Mucosa of descending colon (tissue), 3 donors: Measurements from ENCODE around the gene TBC1D25. TPM values are rescaled to one million over a fixed set of nuclear protein-coding genes. Genes with fewer than 3 reads are reported as not detected.

Experiments used
- ATAC-seq: fragments of 200-7000 bp; cut with Tn5 transposase; one replicate; pipeline ENCODE4 v1.9.1; 2020; ENCODE audit warnings: mild to moderate bottlenecking, moderate library complexity
- DNase-seq, 3 donors: peaks; one replicate each; pipeline ENCODE4 v3.0.0-alpha.2; 2020
- H3K36me3 ChIP-seq: fragments of 200-600 bp; one replicate; pipeline ENCODE4 v1.8.0; 2021; ENCODE audit warnings: low read depth, mild to moderate bottlenecking
- H3K4me1 ChIP-seq: fragments of 200-600 bp; one replicate; pipeline ENCODE4 v1.8.0; 2021; ENCODE audit warnings: low read depth, mild to moderate bottlenecking
- H3K4me3 ChIP-seq: fragments of 200-600 bp; one replicate; pipeline ENCODE4 v1.8.0; 2021; ENCODE audit warnings: mild to moderate bottlenecking
- H3K9me3 ChIP-seq: fragments of 200-600 bp; one replicate; pipeline ENCODE4 v1.8.0; 2021; ENCODE audit warnings: mild to moderate bottlenecking
- intact Hi-C, 2 donors: fragments of 100-400 bp; cut with DNase I in 1 of 2; cut with micrococcal nuclease in 1 of 2; formaldehyde crosslinking; loops; one replicate each; pipeline versions ENCODE4 v1.11.0 to v1.11.1; 2022; cut with DNase I, micrococcal nuclease
- total RNA-seq, 3 donors: library from RNA; stranded (reverse); fragmentation: NEBNext Ultra II Directional in 2 of 3; extraction: Animal tissue kit (Norgen Biotek cat#: 25700) in 2 of 3; gene quantifications; one replicate each; pipeline versions ENCODE4 v1.2.1 to v1.2.4, GENCODE V29; 2021 to 2023
- TF ChIP-seq, protein P1 (sequence below): fragments of 200-600 bp; IDR thresholded peaks from one replicate; pipeline ENCODE4 v1.8.0; 2022; ENCODE audit warnings: antibody characterized with exemption, mild to moderate bottlenecking
- donor health status: DM: no; HTN: no; CAD: no; lungs with moderate emphysema.
- donor health status: DM: no; HTN: no; CAD: no.
- donor health status: DM: no; HTN: yes; CAD: no.

TBC1D25 gene
- total RNA-seq, 3 donors from 2014 or later: 8.6 to 14.6 (median 11.6) TPM

- Histone ChIP-seq H3K36me3 (no peaks in the 10 kb centered on the region), H3K4me1 (no peaks in the 10 kb centered on the region), H3K9me3 (no peaks in the 10 kb centered on the region), H3K4me3 (no peak overlapping the region)
- TF ChIP-seq, protein P1, sequence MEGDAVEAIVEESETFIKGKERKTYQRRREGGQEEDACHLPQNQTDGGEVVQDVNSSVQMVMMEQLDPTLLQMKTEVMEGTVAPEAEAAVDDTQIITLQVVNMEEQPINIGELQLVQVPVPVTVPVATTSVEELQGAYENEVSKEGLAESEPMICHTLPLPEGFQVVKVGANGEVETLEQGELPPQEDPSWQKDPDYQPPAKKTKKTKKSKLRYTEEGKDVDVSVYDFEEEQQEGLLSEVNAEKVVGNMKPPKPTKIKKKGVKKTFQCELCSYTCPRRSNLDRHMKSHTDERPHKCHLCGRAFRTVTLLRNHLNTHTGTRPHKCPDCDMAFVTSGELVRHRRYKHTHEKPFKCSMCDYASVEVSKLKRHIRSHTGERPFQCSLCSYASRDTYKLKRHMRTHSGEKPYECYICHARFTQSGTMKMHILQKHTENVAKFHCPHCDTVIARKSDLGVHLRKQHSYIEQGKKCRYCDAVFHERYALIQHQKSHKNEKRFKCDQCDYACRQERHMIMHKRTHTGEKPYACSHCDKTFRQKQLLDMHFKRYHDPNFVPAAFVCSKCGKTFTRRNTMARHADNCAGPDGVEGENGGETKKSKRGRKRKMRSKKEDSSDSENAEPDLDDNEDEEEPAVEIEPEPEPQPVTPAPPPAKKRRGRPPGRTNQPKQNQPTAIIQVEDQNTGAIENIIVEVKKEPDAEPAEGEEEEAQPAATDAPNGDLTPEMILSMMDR: no peak
- intact Hi-C loops: no loop called here
- no peak for DNase-seq
- ATAC-seq: no peak
These were observed 30.4 kb downstream of the TBC1D25 start for GRCh38 chrX:48569958-48570357.

GRCh38 chrX:48573690-48574269, 34.3 kb downstream of the TBC1D25 start:
- peaks cover 7% of the 10 kb centered on the region for H3K4me1 ChIP-seq
- no peak overlapping the region for H3K4me3 ChIP-seq
- no peaks in the 10 kb centered on the region for H3K36me3 ChIP-seq
- intact Hi-C loops: no loop called here
- ATAC-seq: peak; percentile 1
- TF ChIP-seq, protein P1: no peak
- H3K9me3 ChIP-seq: no peaks in the 10 kb centered on the region
- DNase-seq: peak; percentile 46 to 64 (median 59)

DNA sequence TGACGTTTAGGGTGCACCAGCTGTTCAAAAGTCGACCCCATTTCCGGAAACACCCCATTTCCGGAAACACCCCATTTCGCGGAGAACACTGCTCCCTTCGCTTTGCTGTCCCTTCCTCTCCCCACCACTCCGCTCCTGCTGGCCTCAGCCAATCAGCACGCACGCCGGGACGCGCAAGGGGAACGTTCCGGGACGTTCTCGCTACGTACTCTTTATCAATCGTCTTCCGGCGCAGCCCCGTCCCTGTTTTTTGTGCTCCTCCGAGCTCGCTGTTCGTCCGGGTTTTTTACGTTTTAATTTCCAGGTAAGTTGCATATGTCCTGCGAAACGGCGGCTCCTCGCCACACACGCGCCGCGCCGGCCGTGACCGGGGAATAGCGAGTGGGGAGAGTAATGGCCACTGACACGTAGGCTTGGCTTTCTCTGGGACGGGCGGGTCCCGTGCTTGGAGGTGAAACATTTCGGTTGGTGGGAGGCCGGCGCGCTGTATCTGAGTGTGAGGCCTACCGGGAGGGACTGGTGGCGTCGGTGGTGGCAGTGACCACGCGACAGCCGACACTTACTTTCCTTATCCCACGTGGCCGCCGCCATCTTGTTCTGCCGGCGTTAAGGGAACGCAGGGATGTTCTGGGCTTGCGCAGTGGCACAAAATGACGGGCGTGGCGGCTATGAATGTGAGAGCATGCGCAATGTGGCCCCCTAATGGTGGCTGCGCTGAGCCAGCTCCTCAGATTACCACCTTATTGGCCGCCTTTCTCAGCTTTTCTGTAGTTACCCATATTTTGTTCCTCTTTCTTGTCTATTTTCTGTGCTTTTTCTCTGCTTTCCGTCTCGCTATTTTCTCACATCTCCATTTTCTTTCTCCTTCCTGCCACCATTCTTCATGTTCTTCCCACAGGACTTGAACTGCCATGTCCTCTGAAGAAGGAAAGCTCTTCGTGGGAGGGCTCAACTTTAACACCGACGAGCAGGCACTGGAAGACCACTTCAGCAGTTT, 35.1 kb downstream of the TBC1D25 start, which contains the start of gene RBM3:
RBM3 (plus strand) TSS at position 215 of the 997 bp plus-strand sequence; CDS start at position 912, 697 bp downstream.
- DNase-seq (peak; percentile 92 to 97 (median 93)), ATAC-seq (peak; percentile 98)
- no peaks in the 10 kb centered on the region for H3K9me3 ChIP-seq
- peak within 1 kb of the TSS; percentile 51 for H3K4me3 ChIP-seq
- H3K36me3 ChIP-seq: no peaks in the 10 kb centered on the region
- TF ChIP-seq, protein P1: no peak
- intact Hi-C loops: no loop called here
- H3K4me1 ChIP-seq: peaks cover 7% of the 10 kb centered on the region

GRCh38 chrX:48575642-48576041, 36.1 kb downstream of the TBC1D25 start:
- Histone ChIP-seq H3K4me3 (no peak overlapping the region), H3K4me1 (peaks cover 7% of the 10 kb centered on the region), H3K9me3 (no peaks in the 10 kb centered on the region), H3K36me3 (no peaks in the 10 kb centered on the region)
- no peak for ATAC-seq
- intact Hi-C loops: no loop called here
- TF ChIP-seq, protein P1: no peak
- no peak for DNase-seq

- H3K36me3 ChIP-seq: no peaks in the 10 kb centered on the region
- TF ChIP-seq, protein P1: no peak
These were observed 36.6 kb downstream of the TBC1D25 start for GRCh38 chrX:48576108-48576507.

More at GRCh38 chrX:48576108-48576507, 36.6 kb downstream of the TBC1D25 start:
- Histone ChIP-seq H3K4me3 (no peak overlapping the region), H3K4me1 (peaks cover 7% of the 10 kb centered on the region), H3K9me3 (no peaks in the 10 kb centered on the region)
- intact Hi-C loops: no loop called here
- ATAC-seq (no peak), DNase-seq (no peak)
